Left lung (tissue), 10 donors: ENCODE data around the gene PRPSAP1. TPM values are rescaled to one million over a fixed set of nuclear protein-coding genes. Genes with fewer than 3 reads are reported as not detected.

Source experiments
- ATAC-seq: fragments of 200-7000 bp; cut with Tn5 transposase; one replicate; pipeline ENCODE4 v1.9.1; 2020; ENCODE audit warnings: moderate library complexity
- DNase-seq, 4 donors: peaks; one replicate each; pipeline ENCODE4 v3.0.0-alpha.2; 2013 to 2020
- H3K27ac ChIP-seq, 2 donors: fragments of 200-600 bp; sonication (generic) in 1 of 2; one replicate each; pipeline versions ENCODE4 v1.5.0 to v1.8.0; 2020 to 2021
- H3K27me3 ChIP-seq, 2 donors: fragments of 200-600 bp; sonication (generic) in 1 of 2; one replicate each; pipeline versions ENCODE4 v1.5.0 to v1.8.0; 2020 to 2021
- H3K36me3 ChIP-seq, 2 donors: fragments of 200-600 bp; sonication (generic) in 1 of 2; one replicate each; pipeline versions ENCODE4 v1.5.0 to v1.8.0; 2020 to 2021
- H3K4me1 ChIP-seq, 2 donors: fragments of 200-600 bp; one replicate each; pipeline ENCODE4 v1.8.0; 2021
- H3K4me3 ChIP-seq, 2 donors: fragments of 200-600 bp; sonication (generic) in 1 of 2; one replicate each; pipeline versions ENCODE4 v1.5.0 to v1.8.0; 2020 to 2021; ENCODE audit warnings: mild to moderate bottlenecking in 1 of 2
- H3K9me3 ChIP-seq, 2 donors: fragments of 200-600 bp; sonication (generic) in 1 of 2; one replicate each; pipeline versions ENCODE4 v1.5.0 to v1.8.0; 2020 to 2021
- intact Hi-C, 2 donors: fragments of 100-400 bp; cut with DNase I; formaldehyde crosslinking; loops; one replicate each; pipeline versions ENCODE4 v1.11.2 to v1.14.2; 2022
- polyA plus RNA-seq, 6 donors: library from polyadenylated mRNA; unstranded; fragments of 120-200 nt; gene quantifications; one replicate each; pipeline ENCODE4 v1.2.1, GENCODE V29; 2013; ENCODE audit not compliant: insufficient read length in 6 of 6
- total RNA-seq, 2 donors: library from RNA; stranded (reverse); fragmentation: NEBNext Ultra II Directional; extraction: Animal tissue kit (Norgen Biotek cat#: 25700); gene quantifications; one replicate each; pipeline ENCODE4 v1.2.1, GENCODE V29; 2021
- TF ChIP-seq, protein P1 (sequence below), 2 donors: fragments of 200-600 bp; sonication (generic) in 1 of 2; IDR thresholded peaks; one replicate each; pipeline versions ENCODE4 v1.5.0 to v1.8.0; 2021; ENCODE audit warnings: antibody characterized with exemption in 2 of 2
- donor health status: DM: no; HTN: yes; CAD: no.
- donor health status: DM: no; HTN: no; CAD: no.

PRPSAP1 gene
- total and polyA plus RNA-seq, 8 donors = 51.2 to 95.4 (median 81.9) TPM

DNA sequence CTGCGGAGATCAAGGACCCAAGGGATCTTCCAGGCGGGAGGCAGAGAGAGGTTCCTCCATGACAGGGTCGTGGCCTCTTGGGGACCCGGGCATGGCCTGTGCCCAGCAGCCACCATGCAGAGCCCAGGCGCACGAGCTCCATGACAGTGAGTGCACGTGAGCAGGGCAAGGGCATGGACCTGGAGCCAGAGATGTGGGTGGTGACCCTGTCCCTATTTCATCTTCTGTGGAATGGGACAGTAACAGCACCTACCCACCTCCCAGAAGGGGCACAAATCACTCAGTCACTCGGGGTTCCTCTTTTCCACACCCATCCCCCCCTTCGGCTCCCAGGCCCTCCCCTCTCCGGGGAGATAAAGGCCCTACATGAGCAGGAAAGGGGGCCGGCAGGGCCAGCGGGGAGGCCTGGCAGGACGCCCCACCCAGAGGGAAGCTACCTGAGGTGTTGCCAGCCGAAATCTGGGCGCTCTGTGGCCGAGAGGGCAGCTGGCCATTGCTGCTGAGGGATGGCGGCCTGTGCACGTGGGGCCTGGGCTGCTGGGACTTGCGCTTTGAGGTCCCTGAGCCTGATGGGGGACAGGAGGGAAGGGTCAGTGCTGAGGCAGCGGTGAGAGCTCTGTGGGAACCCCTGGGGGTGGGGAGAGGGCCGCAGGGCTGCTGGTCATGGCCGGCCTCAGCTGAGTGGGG lies 78.2 kb downstream of the PRPSAP1 start:
- peaks cover 0 to 5% of the 10 kb centered on the region in 2 donors for H3K36me3 ChIP-seq
- TF ChIP-seq, protein P1, sequence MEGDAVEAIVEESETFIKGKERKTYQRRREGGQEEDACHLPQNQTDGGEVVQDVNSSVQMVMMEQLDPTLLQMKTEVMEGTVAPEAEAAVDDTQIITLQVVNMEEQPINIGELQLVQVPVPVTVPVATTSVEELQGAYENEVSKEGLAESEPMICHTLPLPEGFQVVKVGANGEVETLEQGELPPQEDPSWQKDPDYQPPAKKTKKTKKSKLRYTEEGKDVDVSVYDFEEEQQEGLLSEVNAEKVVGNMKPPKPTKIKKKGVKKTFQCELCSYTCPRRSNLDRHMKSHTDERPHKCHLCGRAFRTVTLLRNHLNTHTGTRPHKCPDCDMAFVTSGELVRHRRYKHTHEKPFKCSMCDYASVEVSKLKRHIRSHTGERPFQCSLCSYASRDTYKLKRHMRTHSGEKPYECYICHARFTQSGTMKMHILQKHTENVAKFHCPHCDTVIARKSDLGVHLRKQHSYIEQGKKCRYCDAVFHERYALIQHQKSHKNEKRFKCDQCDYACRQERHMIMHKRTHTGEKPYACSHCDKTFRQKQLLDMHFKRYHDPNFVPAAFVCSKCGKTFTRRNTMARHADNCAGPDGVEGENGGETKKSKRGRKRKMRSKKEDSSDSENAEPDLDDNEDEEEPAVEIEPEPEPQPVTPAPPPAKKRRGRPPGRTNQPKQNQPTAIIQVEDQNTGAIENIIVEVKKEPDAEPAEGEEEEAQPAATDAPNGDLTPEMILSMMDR (IDR thresholded peaks at IDR 0.05) = no peak
- intact Hi-C loops = no loop called here
- no peaks in the 10 kb centered on the region for H3K9me3 ChIP-seq
- no peak overlapping the region for H3K4me3 ChIP-seq
- ATAC-seq (no peak), DNase-seq (no peak)
- no peaks in the 10 kb centered on the region for H3K27me3 ChIP-seq
- peaks cover 15 to 52% of the 10 kb centered on the region in 2 donors for H3K4me1 ChIP-seq
- no peak overlapping the region for H3K27ac ChIP-seq

DNA sequence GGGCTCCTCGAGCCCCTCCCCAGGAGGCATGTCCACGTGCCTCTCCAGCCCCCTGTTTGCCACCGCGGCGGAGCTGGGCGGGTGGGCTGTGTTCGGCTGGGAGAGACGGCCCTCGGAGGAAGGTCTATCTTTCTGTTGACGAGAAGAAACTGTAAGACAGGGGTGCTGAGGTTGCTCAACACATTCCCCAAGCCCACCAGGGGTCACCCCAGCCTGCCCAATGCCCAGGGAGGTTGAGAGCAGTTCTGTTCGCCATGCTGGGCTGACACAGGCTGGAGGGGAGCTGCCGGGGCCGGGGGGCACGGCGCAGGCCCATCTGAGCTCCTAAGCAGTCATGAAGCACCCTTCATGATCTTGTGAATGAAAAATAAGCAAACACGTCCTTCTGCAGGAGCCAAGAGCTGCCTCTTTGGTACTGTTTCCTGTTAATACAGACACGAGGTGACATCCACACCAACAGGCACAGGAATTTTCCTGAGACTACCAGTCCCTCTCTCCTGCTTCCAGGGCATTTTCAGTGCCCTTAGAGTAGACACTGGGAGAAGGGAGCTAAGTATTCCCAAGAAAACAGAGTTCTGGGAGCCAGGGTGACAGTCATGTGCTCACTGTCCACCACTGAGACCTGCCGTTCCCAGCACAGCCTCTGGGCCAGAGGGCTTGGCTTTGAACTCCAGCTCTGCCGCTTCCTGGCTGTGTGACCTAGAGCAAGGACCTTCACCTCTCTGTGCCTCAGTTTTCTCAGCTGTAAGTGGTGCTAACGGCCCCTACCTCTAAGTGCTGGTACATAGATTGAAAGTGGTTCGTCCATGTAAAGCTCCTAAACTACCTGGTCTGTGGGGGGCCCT lies 79.4 kb downstream of the PRPSAP1 start:
- TF ChIP-seq, protein P1 (IDR thresholded peaks at IDR 0.05) = no peak
- peaks cover 0 to 17% of the 10 kb centered on the region in 2 donors for H3K36me3 ChIP-seq
- H3K4me3 ChIP-seq = no peak overlapping the region
- H3K4me1 ChIP-seq = peaks cover 15 to 61% of the 10 kb centered on the region in 2 donors
- DNase-seq (no peak), ATAC-seq (peak; percentile 29)
- H3K27me3 ChIP-seq = no peaks in the 10 kb centered on the region
- intact Hi-C loops = no loop called here
- no peaks in the 10 kb centered on the region for H3K9me3 ChIP-seq
- peak overlapping the region; percentile 48 to 57 for H3K27ac ChIP-seq

DNA sequence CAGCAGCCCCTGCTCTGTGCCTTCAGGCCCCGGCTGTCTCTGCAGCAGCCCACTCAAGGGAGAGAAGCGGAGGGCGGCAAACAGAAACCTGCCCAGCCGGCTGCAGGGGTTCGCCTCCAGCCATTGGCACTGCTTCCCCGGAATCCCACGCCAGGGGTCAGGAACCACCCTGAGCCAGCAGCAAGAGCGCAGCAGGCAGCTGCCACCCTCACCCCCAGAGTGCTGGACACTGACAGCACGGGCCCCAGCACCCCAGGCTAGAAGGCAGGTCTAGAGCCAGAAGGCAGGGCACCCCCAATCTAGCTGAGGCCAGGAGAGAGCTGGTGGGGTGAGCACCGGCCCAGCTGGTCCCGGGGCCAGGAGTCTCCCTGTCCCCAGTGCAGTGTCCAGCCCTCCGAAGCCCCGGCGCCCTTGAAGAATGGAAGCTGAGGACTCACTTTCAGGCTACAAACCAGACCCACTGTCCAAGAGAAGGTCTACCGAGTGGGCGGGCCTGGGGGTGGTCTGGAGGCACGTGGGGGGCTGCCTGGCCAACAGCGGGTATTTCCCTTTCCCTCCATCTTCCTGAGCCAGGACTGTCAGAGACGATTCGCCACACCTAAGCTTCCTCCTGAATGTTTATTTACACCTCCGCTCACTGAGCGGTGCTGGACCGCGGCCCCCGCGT lies 80.1 kb downstream of the PRPSAP1 start:
- no peak overlapping the region for H3K4me3 ChIP-seq
- TF ChIP-seq, protein P1 (IDR thresholded peaks at IDR 0.05) = no peak
- peaks cover 19 to 64% of the 10 kb centered on the region in 2 donors for H3K4me1 ChIP-seq
- DNase-seq = no peak
- H3K27me3 ChIP-seq = no peaks in the 10 kb centered on the region
- H3K9me3 ChIP-seq = no peaks in the 10 kb centered on the region
- intact Hi-C loops = no loop called here
- peak; percentile 1 for ATAC-seq
- peaks cover 0 to 21% of the 10 kb centered on the region in 2 donors for H3K36me3 ChIP-seq
- H3K27ac ChIP-seq = peak overlapping the region in 1 of 2 donors; percentile 78

DNA sequence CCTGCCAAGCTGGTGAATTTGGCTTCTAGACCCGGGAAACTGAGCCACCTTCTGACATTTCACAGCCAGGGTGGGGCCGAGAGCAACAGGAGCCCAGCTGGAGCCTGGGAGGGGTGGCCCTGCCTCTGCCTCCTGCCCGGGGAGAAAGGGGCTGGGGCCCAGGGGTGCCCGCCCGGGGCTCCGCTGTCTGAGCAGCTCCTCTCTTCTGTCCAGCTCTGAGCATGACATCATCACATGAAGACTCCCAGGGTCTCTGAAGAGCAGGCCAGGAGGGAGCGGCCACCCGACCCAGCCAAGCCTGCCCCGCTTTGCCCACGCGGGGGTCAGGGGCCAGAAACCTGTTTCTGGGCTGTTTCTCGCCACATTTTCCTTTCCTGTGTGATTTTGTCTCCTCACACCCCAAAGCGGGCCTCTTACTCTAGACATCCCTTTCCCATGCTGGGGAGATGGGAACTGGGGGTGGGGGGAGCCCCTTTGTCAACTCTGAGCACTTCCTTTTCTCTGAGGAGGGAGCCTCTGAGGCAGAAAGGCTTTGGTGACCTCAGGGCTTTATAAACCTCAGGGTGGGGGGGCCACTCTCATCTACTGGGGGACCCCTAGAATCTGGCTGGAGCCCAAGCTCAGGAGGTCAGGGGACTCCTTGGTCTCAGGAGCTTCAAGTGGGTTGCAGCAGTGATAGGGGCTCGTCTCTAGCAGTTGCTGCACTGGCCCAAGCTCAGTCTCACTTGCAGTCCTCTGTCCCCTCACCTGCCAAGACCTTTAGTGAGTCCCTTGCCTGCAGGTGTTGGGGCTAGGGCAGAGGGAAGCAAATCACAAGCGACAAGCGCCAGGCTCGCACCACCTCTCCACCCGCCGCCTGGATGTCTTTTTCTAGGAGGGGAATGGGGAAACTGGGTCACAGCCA lies 80.9 kb downstream of the PRPSAP1 start:
- DNase-seq = no peak
- TF ChIP-seq, protein P1 (IDR thresholded peaks at IDR 0.05) = no peak
- peaks cover 27 to 72% of the 10 kb centered on the region in 2 donors for H3K4me1 ChIP-seq

More for the DNA sequence above, 80.9 kb downstream of the PRPSAP1 start:
- intact Hi-C loops = no loop called here
- H3K27ac ChIP-seq = peak overlapping the region; percentile 27 to 78
- no peaks in the 10 kb centered on the region for H3K27me3 ChIP-seq
- H3K36me3 ChIP-seq = peaks cover 0 to 21% of the 10 kb centered on the region in 2 donors
- no peak for ATAC-seq
- no peaks in the 10 kb centered on the region for H3K9me3 ChIP-seq
- peak overlapping the region; percentile 21 to 37 for H3K4me3 ChIP-seq
